HepG2 (cell line): ENCODE measurements around the gene RPS19. TPM values are rescaled to one million over a fixed set of nuclear protein-coding genes. Genes with fewer than 3 reads are reported as not detected.

Experiments used
- ATF7 ChIP-seq, 2 experiments: fragments of 450-650 bp in 1 of 2; sonication (generic) in 1 of 2; formaldehyde crosslinking in 1 of 2; IDR thresholded peaks; 2 replicates each; pipeline versions ENCODE4 v1.4.0 to v1.6.1; 2016 to 2020; ENCODE audit warnings: antibody characterized with exemption in 1 of 2, mild to moderate bottlenecking in 1 of 2, missing genetic modification reagents in 1 of 2
- DMAP1 ChIP-seq: IDR thresholded peaks from 2 replicates; pipeline ENCODE4 v1.6.1; 2016
- DNMT3B ChIP-seq: conservative IDR thresholded peaks from 2 replicates; pipeline ENCODE4 v1.6.1; 2016; ENCODE audit warnings: missing biosample characterization, control low read depth
- HMG20B ChIP-seq: conservative IDR thresholded peaks from 2 replicates; pipeline ENCODE4 v1.6.1; 2016; ENCODE audit warnings: missing genetic modification reagents, missing compliant biosample characterization
- HNF4A ChIP-seq: sonication (generic); formaldehyde crosslinking; IDR thresholded peaks from 2 replicates; pipeline ENCODE4 v1.4.0; 2020; ENCODE audit warnings: missing genetic modification reagents
- HNRNPLL ChIP-seq: fragments of 200-400 bp; formaldehyde crosslinking; IDR thresholded peaks from 2 replicates; pipeline ENCODE4 v1.6.1; 2017; ENCODE audit warnings: mild to moderate bottlenecking, low read depth, low read length; ENCODE audit not compliant: poor library complexity, severe bottlenecking
- ISX ChIP-seq: sonication (generic); formaldehyde crosslinking; conservative IDR thresholded peaks from 2 replicates; pipeline ENCODE4 v1.5.0; 2020; ENCODE audit warnings: missing genetic modification reagents
- MAFG ChIP-seq: sonication (generic); formaldehyde crosslinking; IDR thresholded peaks from 2 replicates; pipeline ENCODE4 v1.5.1; 2020; ENCODE audit warnings: mild to moderate bottlenecking, missing genetic modification reagents
- NPAS2 ChIP-seq: sonication (generic); formaldehyde crosslinking; IDR thresholded peaks from 2 replicates; pipeline ENCODE4 v1.8.0; 2022; ENCODE audit warnings: mild to moderate bottlenecking, missing genetic modification reagents, borderline replicate concordance
- PAF1 ChIP-seq: IDR thresholded peaks from 2 replicates; pipeline ENCODE4 v1.6.1; 2016; ENCODE audit warnings: missing genetic modification reagents, missing compliant biosample characterization
- SETDB1 ChIP-seq: sonication (generic); formaldehyde crosslinking; IDR thresholded peaks from 2 replicates; pipeline ENCODE4 v1.5.1; 2020; ENCODE audit warnings: missing genetic modification reagents, mild to moderate bottlenecking, borderline replicate concordance
- SIN3B ChIP-seq: fragments of 150-350 bp; IDR thresholded peaks from 2 replicates; pipeline ENCODE4 v1.6.1; 2014; ENCODE audit warnings: low read length
- YEATS2 ChIP-seq: sonication (generic); formaldehyde crosslinking; IDR thresholded peaks from 2 replicates; pipeline ENCODE4 v1.4.0; 2020; ENCODE audit warnings: missing genetic modification reagents, borderline replicate concordance
- ZBTB21 ChIP-seq: sonication (generic); formaldehyde crosslinking; IDR thresholded peaks from 2 replicates; pipeline ENCODE4 v1.4.0; 2020; ENCODE audit warnings: missing genetic modification reagents
- ZNF101 ChIP-seq: sonication (generic); formaldehyde crosslinking; IDR thresholded peaks from 2 replicates; pipeline ENCODE4 v1.4.0; 2020; ENCODE audit warnings: mild to moderate bottlenecking, low read depth, missing genetic modification reagents, borderline replicate concordance
- ZNF12 ChIP-seq: sonication (generic); formaldehyde crosslinking; IDR thresholded peaks from 2 replicates; pipeline ENCODE4 v1.5.0; 2020; ENCODE audit warnings: missing genetic modification reagents
- ZNF17 ChIP-seq: sonication (generic); formaldehyde crosslinking; IDR thresholded peaks from 2 replicates; pipeline ENCODE4 v1.5.0; 2020; ENCODE audit warnings: mild to moderate bottlenecking, missing genetic modification reagents
- ZNF276 ChIP-seq: sonication (generic); formaldehyde crosslinking; IDR thresholded peaks from 2 replicates; pipeline ENCODE4 v1.4.0; 2020; ENCODE audit warnings: mild to moderate bottlenecking, low read depth, missing genetic modification reagents
- ZNF501 ChIP-seq: sonication (generic); formaldehyde crosslinking; IDR thresholded peaks from 2 replicates; pipeline ENCODE4 v1.5.1; 2020; ENCODE audit warnings: mild to moderate bottlenecking, moderate library complexity, missing genetic modification reagents
- ZNF678 ChIP-seq: sonication (generic); formaldehyde crosslinking; IDR thresholded peaks from 2 replicates; pipeline ENCODE4 v1.4.0; 2020; ENCODE audit warnings: mild to moderate bottlenecking, missing genetic modification reagents
- ZNF7 ChIP-seq: IDR thresholded peaks from 2 replicates; pipeline ENCODE4 v1.6.1; 2016; ENCODE audit warnings: missing biosample characterization, missing genetic modification reagents
- polyA plus RNA-seq, 8 experiments: library from polyadenylated mRNA; depleted of rRNA in 3 of 8; stranded (reverse) in 7 of 8; unstranded in 1 of 8; fragments of >200 nt; fragmentation: Illumina TruSeq in 4 of 8; extraction: Trizol in 4 of 8; gene quantifications; 2 replicates each; pipeline versions ENCODE4 v1.2.1 to v1.2.3, GENCODE V29; 2011 to 2016; ENCODE audit warnings: low read depth in 4 of 8, missing spikeins in 1 of 8, mixed read lengths in 1 of 8; ENCODE audit not compliant: insufficient read depth in 1 of 8
- total RNA-seq, 5 experiments: library from RNA; depleted of rRNA; stranded (reverse); fragments of >200 nt; fragmentation: Illumina TruSeq; extraction: Trizol; gene quantifications; 2 replicates each; pipeline ENCODE4 v1.2.3, GENCODE V29; 2016; ENCODE audit warnings: low read depth in 1 of 5
- TF ChIP-seq, protein P1 (sequence below): sonication (generic); formaldehyde crosslinking; IDR thresholded peaks from 2 replicates; pipeline ENCODE4 v1.5.0; 2020; ENCODE audit warnings: mild to moderate bottlenecking, missing genetic modification reagents
- TF ChIP-seq, protein P2 (sequence below): sonication (generic); formaldehyde crosslinking; IDR thresholded peaks from 2 replicates; pipeline ENCODE4 v1.8.1; 2023; ENCODE audit warnings: missing genetic modification reagents, inconsistent platforms, borderline replicate concordance
- TF ChIP-seq, protein P3 (sequence below): sonication (generic); formaldehyde crosslinking; IDR thresholded peaks from 2 replicates; pipeline ENCODE4 v1.5.0; 2020; ENCODE audit warnings: missing genetic modification reagents
- TF ChIP-seq, protein P4 (sequence below): sonication (generic); formaldehyde crosslinking; IDR thresholded peaks from 2 replicates; pipeline ENCODE4 v1.8.1; 2023; ENCODE audit warnings: mild to moderate bottlenecking, missing genetic modification reagents

The RPS19 gene
- total and polyA plus RNA-seq, 2 of the 13 experiments (the other 11 are each of a cell fraction or from before 2014, with no cell fraction given) = 1,983 to 4,758 TPM

DNA sequence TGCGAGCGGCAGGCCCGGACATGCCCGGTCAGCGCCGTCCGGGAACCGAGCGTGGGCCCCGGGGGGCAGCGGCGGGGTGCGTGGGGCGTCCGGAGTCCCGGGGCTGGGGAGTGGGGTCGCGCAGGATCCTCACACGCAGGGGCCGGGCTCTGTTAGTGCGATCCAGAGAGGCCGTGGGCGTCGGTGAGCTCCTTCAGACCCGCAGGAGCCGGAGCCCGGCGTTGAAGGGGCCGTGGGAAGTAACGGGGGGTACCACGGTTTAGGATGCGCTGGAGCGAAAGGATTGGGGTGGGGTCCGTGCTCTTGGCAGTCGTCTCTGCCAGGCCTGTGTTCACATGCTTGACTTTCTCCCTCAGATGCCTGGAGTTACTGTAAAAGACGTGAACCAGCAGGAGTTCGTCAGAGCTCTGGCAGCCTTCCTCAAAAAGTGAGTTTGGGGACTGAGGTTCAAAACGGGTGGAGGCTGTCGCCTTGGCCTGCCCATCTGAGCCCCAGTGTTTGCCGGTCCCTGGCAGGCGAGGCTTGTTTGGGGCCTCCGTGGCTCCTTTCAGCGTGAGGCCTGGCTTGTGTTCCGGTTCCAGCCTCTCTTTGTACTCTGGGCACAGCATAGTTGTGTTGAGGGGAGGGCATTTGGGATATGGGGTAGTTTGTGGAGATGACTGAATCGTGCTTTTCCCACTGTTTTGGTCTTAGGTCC lies 512 bp downstream of the RPS19 start (continued):
- TF ChIP-seq YEATS2 (CRISPR knock-in tag) (peak; percentile 52; the same call in 1 of the 2 replicates), ZNF7 (CRISPR knock-in tag) (no peak), PAF1 (CRISPR knock-in tag) (peak; percentile 21; the same call in 1 of the 2 replicates), SIN3B (no peak), NPAS2 (CRISPR knock-in tag) (no peak), HMG20B (CRISPR knock-in tag) (no peak), DMAP1 (CRISPR knock-in tag) (no peak), ZNF501 (peak; percentile 21; the same call in 1 of the 2 replicates), ZNF101 (CRISPR knock-in tag) (no peak), ZNF678 (CRISPR knock-in tag) (no peak), HNF4A (CRISPR knock-in tag) (no peak), DNMT3B (no peak), SETDB1 (CRISPR knock-in tag) (no peak), MAFG (CRISPR knock-in tag) (no peak), ZNF276 (CRISPR knock-in tag) (no peak), HNRNPLL (no peak), ZBTB21 (CRISPR knock-in tag) (no peak), ATF7 (IDR thresholded peaks at IDR 0.05) (no peak), ATF7 (CRISPR knock-in tag; IDR thresholded peaks at IDR 0.05) (no peak), ZNF17 (CRISPR knock-in tag) (no peak), ISX (CRISPR knock-in tag) (0 out of 2 replicates have a peak, but pooled peaks have one; percentile 25), ZNF12 (no peak; the same call in 1 of the 2 replicates)
- TF ChIP-seq, protein P1, sequence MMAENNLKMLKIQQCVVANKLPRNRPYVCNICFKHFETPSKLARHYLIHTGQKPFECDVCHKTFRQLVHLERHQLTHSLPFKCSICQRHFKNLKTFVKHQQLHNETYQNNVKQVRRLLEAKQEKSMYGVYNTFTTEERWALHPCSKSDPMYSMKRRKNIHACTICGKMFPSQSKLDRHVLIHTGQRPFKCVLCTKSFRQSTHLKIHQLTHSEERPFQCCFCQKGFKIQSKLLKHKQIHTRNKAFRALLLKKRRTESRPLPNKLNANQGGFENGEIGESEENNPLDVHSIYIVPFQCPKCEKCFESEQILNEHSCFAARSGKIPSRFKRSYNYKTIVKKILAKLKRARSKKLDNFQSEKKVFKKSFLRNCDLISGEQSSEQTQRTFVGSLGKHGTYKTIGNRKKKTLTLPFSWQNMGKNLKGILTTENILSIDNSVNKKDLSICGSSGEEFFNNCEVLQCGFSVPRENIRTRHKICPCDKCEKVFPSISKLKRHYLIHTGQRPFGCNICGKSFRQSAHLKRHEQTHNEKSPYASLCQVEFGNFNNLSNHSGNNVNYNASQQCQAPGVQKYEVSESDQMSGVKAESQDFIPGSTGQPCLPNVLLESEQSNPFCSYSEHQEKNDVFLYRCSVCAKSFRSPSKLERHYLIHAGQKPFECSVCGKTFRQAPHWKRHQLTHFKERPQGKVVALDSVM (CRISPR knock-in tag) = no peak
- TF ChIP-seq, protein P2, sequence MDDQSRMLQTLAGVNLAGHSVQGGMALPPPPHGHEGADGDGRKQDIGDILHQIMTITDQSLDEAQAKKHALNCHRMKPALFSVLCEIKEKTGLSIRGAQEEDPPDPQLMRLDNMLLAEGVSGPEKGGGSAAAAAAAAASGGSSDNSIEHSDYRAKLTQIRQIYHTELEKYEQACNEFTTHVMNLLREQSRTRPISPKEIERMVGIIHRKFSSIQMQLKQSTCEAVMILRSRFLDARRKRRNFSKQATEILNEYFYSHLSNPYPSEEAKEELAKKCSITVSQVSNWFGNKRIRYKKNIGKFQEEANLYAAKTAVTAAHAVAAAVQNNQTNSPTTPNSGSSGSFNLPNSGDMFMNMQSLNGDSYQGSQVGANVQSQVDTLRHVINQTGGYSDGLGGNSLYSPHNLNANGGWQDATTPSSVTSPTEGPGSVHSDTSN (CRISPR knock-in tag) = no peak
- TF ChIP-seq, protein P3, sequence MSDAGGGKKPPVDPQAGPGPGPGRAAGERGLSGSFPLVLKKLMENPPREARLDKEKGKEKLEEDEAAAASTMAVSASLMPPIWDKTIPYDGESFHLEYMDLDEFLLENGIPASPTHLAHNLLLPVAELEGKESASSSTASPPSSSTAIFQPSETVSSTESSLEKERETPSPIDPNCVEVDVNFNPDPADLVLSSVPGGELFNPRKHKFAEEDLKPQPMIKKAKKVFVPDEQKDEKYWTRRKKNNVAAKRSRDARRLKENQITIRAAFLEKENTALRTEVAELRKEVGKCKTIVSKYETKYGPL (CRISPR knock-in tag) = no peak
- TF ChIP-seq, protein P4, sequence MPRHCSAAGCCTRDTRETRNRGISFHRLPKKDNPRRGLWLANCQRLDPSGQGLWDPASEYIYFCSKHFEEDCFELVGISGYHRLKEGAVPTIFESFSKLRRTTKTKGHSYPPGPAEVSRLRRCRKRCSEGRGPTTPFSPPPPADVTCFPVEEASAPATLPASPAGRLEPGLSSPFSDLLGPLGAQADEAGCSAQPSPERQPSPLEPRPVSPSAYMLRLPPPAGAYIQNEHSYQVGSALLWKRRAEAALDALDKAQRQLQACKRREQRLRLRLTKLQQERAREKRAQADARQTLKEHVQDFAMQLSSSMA (CRISPR knock-in tag) = no peak
